GM12878 (cell line): ENCODE measurements around the gene ARPP21. TPM values are rescaled to one million over a fixed set of nuclear protein-coding genes. Genes with fewer than 3 reads are reported as not detected.
A peak's percentile ranks its signal among the peaks of the same experiment; 100 is the strongest.

Experiments used
- ATAC-seq: fragments of 200-7000 bp; cut with Tn5 transposase; 3 replicates; pipeline ENCODE4 v1.9.1; 2020; ENCODE audit warnings: mild to moderate bottlenecking, moderate library complexity
- BruUV-seq: library from RNA; stranded (reverse); fragments of 400-500 nt; replicated peaks from 2 replicates; lab custom pipeline; 2021; lab: Mats Ljungman, UMichigan
- CTCF ChIA-PET: fragments of 300-600 bp; sonication (Branson Sonifier 250); formaldehyde crosslinking; extraction: SDS; loops from one replicate; lab custom pipeline; 2021; ENCODE audit warnings: inconsistent platforms; lab: Yijun Ruan, JAX
- POLR2A ChIA-PET: fragments of 350-600 bp; formaldehyde crosslinking; extraction: SDS; loops from one replicate; lab custom pipeline; 2021; ENCODE audit warnings: inconsistent platforms; lab: Charles Lee
- RAD21 ChIA-PET: fragments of 300-600 bp; sonication (Branson Sonifier 250); formaldehyde crosslinking; loops from one replicate; lab custom pipeline; 2023; ENCODE audit warnings: antibody characterized with exemption; ENCODE audit not compliant: unreplicated experiment; lab: Charles Lee
- SMC1A ChIA-PET: fragments of 300-600 bp; sonication (Branson Sonifier 250); formaldehyde crosslinking; loops from one replicate; lab custom pipeline; 2023; ENCODE audit not compliant: unreplicated experiment, uncharacterized antibody; lab: Charles Lee
- DNase-seq: peaks from one replicate; pipeline ENCODE4 v3.0.0-alpha.2; 2011; ENCODE audit warnings: low read depth, low spot score
- FAIRE-seq: peaks from 3 replicates; lab custom pipeline; 2011; peaks lifted over from hg19 to GRCh38; lab: Jason Lieb, UNC
- H2AFZ ChIP-seq: 2 replicates; pipeline ENCODE4 v1.6.0; 2011; ENCODE audit warnings: low read depth, low read length, control low read depth; ENCODE audit not compliant: control insufficient read depth
- H3K27ac ChIP-seq: 2 replicates; pipeline ENCODE4 v1.5.1; 2011; ENCODE audit warnings: control low read depth; ENCODE audit not compliant: control insufficient read depth, insufficient read depth
- H3K27me3 ChIP-seq, 2 experiments: replicated peaks in 1 of 2; 2 replicates each; pipeline versions ENCODE4 v1.6.0 to v1.6.1; 2011; ENCODE audit warnings: low read length in 1 of 2; ENCODE audit not compliant: control insufficient read depth in 2 of 2, insufficient read depth in 2 of 2
- H3K36me3 ChIP-seq, 2 experiments: 2 replicates each; pipeline ENCODE4 v1.5.1; 2011; ENCODE audit warnings: low read length in 1 of 2; ENCODE audit not compliant: control insufficient read depth in 2 of 2, insufficient read depth in 2 of 2
- H3K4me1 ChIP-seq: 2 replicates; pipeline ENCODE4 v1.6.1; 2011; ENCODE audit warnings: mild to moderate bottlenecking, low read length, moderate library complexity, mixed read lengths; ENCODE audit not compliant: control insufficient read depth, insufficient read depth
- H3K4me2 ChIP-seq: 2 replicates; pipeline ENCODE4 v1.6.0; 2011; ENCODE audit warnings: control low read depth; ENCODE audit not compliant: control insufficient read depth, insufficient read depth
- H3K4me3 ChIP-seq: fragments of 200-600 bp; sonication (generic); 2 replicates; pipeline ENCODE4 v1.5.1; 2016
- H3K79me2 ChIP-seq: 2 replicates; pipeline ENCODE4 v1.6.0; 2011; ENCODE audit warnings: low read length; ENCODE audit not compliant: control insufficient read depth, insufficient read depth
- H3K9ac ChIP-seq: 2 replicates; pipeline ENCODE4 v1.8.0; 2011; ENCODE audit warnings: low read length, control low read depth, mixed read lengths; ENCODE audit not compliant: control insufficient read depth, insufficient read depth
- H3K9me3 ChIP-seq: replicated peaks from 3 replicates; pipeline ENCODE4 v1.5.1; 2011; ENCODE audit warnings: mild to moderate bottlenecking, low read length; ENCODE audit not compliant: control insufficient read depth, insufficient read depth
- H4K20me1 ChIP-seq: 2 replicates; pipeline ENCODE4 v1.6.0; 2011; ENCODE audit not compliant: control insufficient read depth, insufficient read depth
- E2F4 ChIP-seq: IDR thresholded peaks from 2 replicates; pipeline ENCODE4 v1.6.1; 2012; ENCODE audit warnings: low read depth, low read length, improper control_type of control experiment
- EZH2 ChIP-seq: IDR thresholded peaks from 2 replicates; pipeline ENCODE4 v1.6.1; 2012; ENCODE audit warnings: low read depth, mild to moderate bottlenecking, control low read depth, inconsistent platforms, low read length, borderline replicate concordance; ENCODE audit not compliant: control insufficient read depth
- GABPA ChIP-seq: IDR thresholded peaks from 2 replicates; pipeline ENCODE4 v1.6.1; 2014; ENCODE audit warnings: antibody characterized with exemption, low read depth, mild to moderate bottlenecking, inconsistent platforms
- HCFC1 ChIP-seq: fragments of 150-350 bp; IDR thresholded peaks from 2 replicates; pipeline ENCODE4 v1.6.1; 2014; ENCODE audit warnings: low read length
- MEF2A ChIP-seq: IDR thresholded peaks from 2 replicates; pipeline ENCODE4 v1.6.1; 2011; ENCODE audit warnings: low read depth, mild to moderate bottlenecking, low read length, moderate library complexity; ENCODE audit not compliant: insufficient read depth
- MTA3 ChIP-seq: IDR thresholded peaks from 2 replicates; pipeline ENCODE4 v1.6.1; 2012; ENCODE audit warnings: low read length, inconsistent platforms, borderline replicate concordance
- NBN ChIP-seq: fragments of 450-650 bp; IDR thresholded peaks from 2 replicates; pipeline ENCODE4 v1.6.1; 2016
- NFYB ChIP-seq: IDR thresholded peaks from 2 replicates; pipeline ENCODE4 v1.6.1; 2011; ENCODE audit warnings: low read depth, mild to moderate bottlenecking, low read length, improper control_type of control experiment, moderate library complexity; ENCODE audit not compliant: insufficient read depth
- NR2C1 ChIP-seq: fragments of 450-650 bp; IDR thresholded peaks from 2 replicates; pipeline ENCODE4 v1.6.1; 2017; ENCODE audit warnings: antibody characterized with exemption, mild to moderate bottlenecking, moderate library complexity
- PAX8 ChIP-seq: fragments of 450-650 bp; IDR thresholded peaks from 2 replicates; pipeline ENCODE4 v1.6.1; 2017; ENCODE audit warnings: mild to moderate bottlenecking, moderate library complexity
- POU2F2 ChIP-seq: IDR thresholded peaks from 3 replicates; pipeline ENCODE4 v1.6.1; 2011; ENCODE audit warnings: low read depth, mild to moderate bottlenecking, low read length, borderline replicate concordance
- RAD51 ChIP-seq: fragments of 450-650 bp; IDR thresholded peaks from 2 replicates; pipeline ENCODE4 v1.6.1; 2016; ENCODE audit warnings: moderate library complexity, mild to moderate bottlenecking, inconsistent platforms
- RBBP5 ChIP-seq: fragments of 200-600 bp; sonication (generic); conservative IDR thresholded peaks from 2 replicates; pipeline ENCODE4 v1.6.1; 2016
- RUNX3 ChIP-seq: IDR thresholded peaks from 2 replicates; pipeline ENCODE4 v1.6.1; 2012; ENCODE audit warnings: low read length, inconsistent platforms
- SREBF1 ChIP-seq: IDR thresholded peaks from 2 replicates; pipeline ENCODE4 v1.6.1; 2012; ENCODE audit warnings: mild to moderate bottlenecking, low read length
- SRF ChIP-seq, 2 experiments: IDR thresholded peaks; 2 replicates each; pipeline ENCODE4 v1.6.1; 2011; ENCODE audit warnings: low read depth in 2 of 2, low read length in 2 of 2, mild to moderate bottlenecking in 1 of 2, moderate library complexity in 1 of 2
- SUPT20H ChIP-seq: IDR thresholded peaks from 2 replicates; pipeline ENCODE4 v1.6.1; 2011; ENCODE audit warnings: low read depth, mild to moderate bottlenecking, low read length, moderate library complexity, borderline replicate concordance; ENCODE audit not compliant: control insufficient read depth
- YBX1 ChIP-seq: fragments of 450-650 bp; IDR thresholded peaks from 2 replicates; pipeline ENCODE4 v1.6.1; 2016; ENCODE audit warnings: antibody characterized with exemption
- YY1 ChIP-seq: IDR thresholded peaks from 2 replicates; pipeline ENCODE4 v1.6.1; 2011; ENCODE audit warnings: low read depth, mild to moderate bottlenecking, low read length
- WGBS: methylation state at CpG from one replicate; pipeline ENCODE4 v1.1.6; 2016; ENCODE audit warnings: low lambda C conversion rate; ENCODE audit not compliant: insufficient replicate concordance, insufficient coverage; ENCODE audit errors: missing lambda C conversion rate; 5-methylcytosine and 5-hydroxymethylcytosine counted together
- in situ Hi-C: fragments of 300-500 bp; cut with MboI; formaldehyde crosslinking; loops from 9 replicates; pipeline ENCODE4 v1.14.3; 2018; ENCODE audit warnings: mixed read lengths
- intact Hi-C: fragments of 100-400 bp; cut with micrococcal nuclease; formaldehyde crosslinking; loops from one replicate; pipeline ENCODE4 v1.14.2; 2022; ENCODE audit not compliant: unreplicated experiment
- polyA plus RNA-seq, 11 experiments: library from polyadenylated mRNA; depleted of rRNA in 4 of 11; unstranded in 6 of 11; stranded (reverse) in 5 of 11; fragments of >200 nt; fragmentation: Nextera tagmentation in 4 of 11; fragmentation: Illumina TruSeq in 1 of 11; extraction: Ambion mirVana in 4 of 11; extraction: Trizol in 1 of 11; gene quantifications; 1 replicate in 1 of 11; 2 replicates in 10 of 11; pipeline versions ENCODE4 v1.2.1 to v1.2.3, GENCODE V29; 2011 to 2016; ENCODE audit warnings: inconsistent platforms in 2 of 11, missing spikeins in 2 of 11, low read depth in 1 of 11
- total RNA-seq, 4 experiments: library from RNA; depleted of rRNA in 3 of 4; stranded (reverse); fragments of >200 nt in 3 of 4; fragmentation: Illumina TruSeq in 1 of 4; extraction: Trizol in 1 of 4; gene quantifications; 2 replicates each; pipeline versions ENCODE4 v1.2.1 to v1.2.3, GENCODE V29; 2013 to 2021

The ARPP21 gene
- total and polyA plus RNA-seq, 10 of the 15 experiments (the other 5 are each of a cell fraction or from before 2014, with no cell fraction given) = not detected

- WGBS = 26% methylated on average over 10 of the region's 10 CpGs
- intact Hi-C loops (no loop called here), in situ Hi-C loops (no loop called here)
- Histone ChIP-seq H3K27me3 (peaks cover 5 to 18% of the 10 kb centered on the region in 2 experiments), H3K36me3 (no peaks in the 10 kb centered on the region), H4K20me1 (no peaks in the 10 kb centered on the region), H3K79me2 (no peaks in the 10 kb centered on the region), H2AFZ (no peak overlapping the region), H3K9me3 (no peaks in the 10 kb centered on the region), H3K4me2 (no peak overlapping the region), H3K4me3 (no peak overlapping the region), H3K27ac (no peak overlapping the region), H3K9ac (no peak overlapping the region), H3K4me1 (no peaks in the 10 kb centered on the region; the same call in 1 of the 2 replicates)
- BruUV-seq = no TSS peak
- POLR2A ChIA-PET = no interaction called here
- TF ChIP-seq EZH2 (peak; percentile 80; the same call in 1 of the 2 replicates), NFYB (no peak)
- ATAC-seq (no peak), FAIRE-seq (no peak), DNase-seq (no peak)
- CTCF ChIA-PET = interaction anchor here (0.8 kb wide), 1 partner anchor 12 kb away, joined by 4 read pairs; no protein-coding TSS in a partner anchor
- SMC1A ChIA-PET = no interaction called here
- RAD21 ChIA-PET = no interaction called here
Observed at GRCh38 chr3:35640190-35641165, 1.2 kb downstream of the ARPP21 start.

GRCh38 chr3:35641331-35641730, 2.0 kb downstream of the ARPP21 start:
- DNase-seq = no peak
- no peak overlapping the region for H3K4me2 ChIP-seq
- ChIA-PET POLR2A (no interaction called here), CTCF (interaction anchor here (0.8 kb wide), 1 partner anchor 11 kb away, joined by 4 read pairs; no protein-coding TSS in a partner anchor), RAD21 (no interaction called here), SMC1A (no interaction called here)
- no TSS peak for BruUV-seq
- in situ Hi-C loops = no loop called here
- no peak for ATAC-seq
- H3K27me3 ChIP-seq = peaks cover 5 to 18% of the 10 kb centered on the region in 2 experiments
- no peak overlapping the region for H3K27ac ChIP-seq
- H2AFZ ChIP-seq = no peak overlapping the region
- H3K36me3 ChIP-seq = no peaks in the 10 kb centered on the region
- no peak overlapping the region for H3K4me3 ChIP-seq
- 36% methylated on average over 1 of the region's 1 CpG for WGBS
- no peak for FAIRE-seq
- no peaks in the 10 kb centered on the region for H3K79me2 ChIP-seq
- H3K9ac ChIP-seq = no peak overlapping the region
- no peaks in the 10 kb centered on the region for H3K9me3 ChIP-seq
- intact Hi-C loops = no loop called here
- no peaks in the 10 kb centered on the region; the same call in 1 of the 2 replicates for H3K4me1 ChIP-seq
- no peaks in the 10 kb centered on the region for H4K20me1 ChIP-seq
- TF ChIP-seq MTA3 = no peak
- TF ChIP-seq E2F4 = no peak
- TF ChIP-seq RUNX3 = no peak
- no peak for TF ChIP-seq YY1
- TF ChIP-seq SREBF1 = no peak
- no peak for TF ChIP-seq NBN
- no peak for TF ChIP-seq PAX8
- TF ChIP-seq YBX1 = no peak
- TF ChIP-seq MEF2A = no peak
- no peak for TF ChIP-seq RBBP5
- no peak for TF ChIP-seq POU2F2
- TF ChIP-seq NR2C1 = no peak
- no peak for TF ChIP-seq SUPT20H
- no peak for TF ChIP-seq SRF (IDR thresholded peaks at IDR 0.05; ENCODE audit: low read depth in 2 of 2, low read length in 2 of 2)
- TF ChIP-seq RAD51 = no peak
- no peak for TF ChIP-seq HCFC1
- TF ChIP-seq GABPA = no peak
